Epidermal melanocyte (primary cell): ENCODE results near the gene UBE2O.
A peak's percentile ranks its signal among the peaks of the same experiment; 100 is the strongest.

ENCODE experiments used
- DNase-seq: peaks from one replicate; pipeline ENCODE4 v3.0.0; 2011; ENCODE audit warnings: low spot score; ENCODE audit not compliant: insufficient read length

The UBE2O gene

GRCh38 chr17:76485569-76485968 is 32.6 kb upstream of the UBE2O start:
- DNase-seq = no peak

- DNase-seq = no peak
Observed at GRCh38 chr17:76484228-76484725, 31.3 kb upstream of the UBE2O start.

- DNase-seq = no peak
Observed at GRCh38 chr17:76481071-76481655, 28.2 kb upstream of the UBE2O start.

GRCh38 chr17:76480632-76481031 is 27.7 kb upstream of the UBE2O start:
- peak; percentile 44 for DNase-seq

GRCh38 chr17:76479515-76480060 is 26.6 kb upstream of the UBE2O start:
- no peak for DNase-seq

GRCh38 chr17:76478730-76479514 is 26.0 kb upstream of the UBE2O start:
- no peak for DNase-seq

- DNase-seq = no peak
Observed at GRCh38 chr17:76478097-76478496, 25.1 kb upstream of the UBE2O start.

- DNase-seq = no peak
Observed at GRCh38 chr17:76477576-76477975, 24.6 kb upstream of the UBE2O start.

- no peak for DNase-seq
Observed at GRCh38 chr17:76476736-76477135, 23.8 kb upstream of the UBE2O start.

GRCh38 chr17:76475302-76475701 is 22.4 kb upstream of the UBE2O start:
- no peak for DNase-seq

- no peak for DNase-seq
Observed at GRCh38 chr17:76474894-76475293, 21.9 kb upstream of the UBE2O start.

- no peak for DNase-seq
Observed at GRCh38 chr17:76474238-76474637, 21.3 kb upstream of the UBE2O start.

GRCh38 chr17:76473541-76473985 is 20.6 kb upstream of the UBE2O start:
- no peak for DNase-seq

GRCh38 chr17:76472726-76473125 is 19.8 kb upstream of the UBE2O start:
- DNase-seq = no peak

GRCh38 chr17:76472258-76472645 is 19.3 kb upstream of the UBE2O start:
- no peak for DNase-seq

- DNase-seq = no peak
Observed at GRCh38 chr17:76471498-76472257, 18.7 kb upstream of the UBE2O start.

GRCh38 chr17:76469991-76470739 is 17.2 kb upstream of the UBE2O start:
- DNase-seq = no peak

- no peak for DNase-seq
Observed at GRCh38 chr17:76469076-76469990, 16.4 kb upstream of the UBE2O start.

GRCh38 chr17:76468634-76469010 is 15.7 kb upstream of the UBE2O start:
- no peak for DNase-seq
